NCI-H1436 (cell line): ENCODE results near the gene SKOR1.

Experiments
- DNase-seq: peaks from one replicate; lab custom pipeline; 2025; lab: John Stamatoyannopoulos, UW

SKOR1 gene

DNA sequence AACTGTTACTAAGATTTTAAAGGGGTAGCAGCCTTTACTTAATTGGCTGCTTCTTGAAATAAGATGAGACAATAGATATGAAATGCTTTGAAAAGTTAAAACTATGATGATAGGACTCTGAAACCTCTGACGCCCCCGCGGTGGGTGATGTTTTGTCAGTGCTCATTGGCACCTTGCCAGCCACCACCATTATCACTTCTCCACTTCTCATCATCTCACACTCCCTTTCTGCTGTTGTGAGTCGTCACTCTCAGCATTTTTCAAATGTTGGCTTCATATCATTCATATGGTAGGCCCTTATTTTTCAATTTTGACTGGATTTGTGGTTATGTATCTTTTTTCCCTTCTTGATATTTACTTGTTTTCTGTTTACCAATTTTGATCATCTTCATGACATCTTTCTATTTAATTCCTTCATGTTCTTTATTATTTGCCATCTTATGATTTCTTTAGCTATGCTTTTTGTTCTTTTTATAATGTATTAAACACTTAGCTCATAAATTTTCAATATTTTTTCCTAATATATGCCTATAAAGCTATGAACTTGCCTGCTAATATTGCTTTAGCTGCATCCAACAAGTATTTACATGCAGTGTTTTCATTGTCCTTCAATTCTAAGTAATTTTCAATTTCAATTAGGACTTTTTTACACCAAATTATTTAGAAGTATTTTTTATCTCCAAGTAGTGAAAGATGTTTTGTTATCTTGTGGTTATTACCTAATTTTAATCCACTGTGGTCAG lies 30.3 kb upstream of the SKOR1 start:
- no peak for DNase-seq

DNA sequence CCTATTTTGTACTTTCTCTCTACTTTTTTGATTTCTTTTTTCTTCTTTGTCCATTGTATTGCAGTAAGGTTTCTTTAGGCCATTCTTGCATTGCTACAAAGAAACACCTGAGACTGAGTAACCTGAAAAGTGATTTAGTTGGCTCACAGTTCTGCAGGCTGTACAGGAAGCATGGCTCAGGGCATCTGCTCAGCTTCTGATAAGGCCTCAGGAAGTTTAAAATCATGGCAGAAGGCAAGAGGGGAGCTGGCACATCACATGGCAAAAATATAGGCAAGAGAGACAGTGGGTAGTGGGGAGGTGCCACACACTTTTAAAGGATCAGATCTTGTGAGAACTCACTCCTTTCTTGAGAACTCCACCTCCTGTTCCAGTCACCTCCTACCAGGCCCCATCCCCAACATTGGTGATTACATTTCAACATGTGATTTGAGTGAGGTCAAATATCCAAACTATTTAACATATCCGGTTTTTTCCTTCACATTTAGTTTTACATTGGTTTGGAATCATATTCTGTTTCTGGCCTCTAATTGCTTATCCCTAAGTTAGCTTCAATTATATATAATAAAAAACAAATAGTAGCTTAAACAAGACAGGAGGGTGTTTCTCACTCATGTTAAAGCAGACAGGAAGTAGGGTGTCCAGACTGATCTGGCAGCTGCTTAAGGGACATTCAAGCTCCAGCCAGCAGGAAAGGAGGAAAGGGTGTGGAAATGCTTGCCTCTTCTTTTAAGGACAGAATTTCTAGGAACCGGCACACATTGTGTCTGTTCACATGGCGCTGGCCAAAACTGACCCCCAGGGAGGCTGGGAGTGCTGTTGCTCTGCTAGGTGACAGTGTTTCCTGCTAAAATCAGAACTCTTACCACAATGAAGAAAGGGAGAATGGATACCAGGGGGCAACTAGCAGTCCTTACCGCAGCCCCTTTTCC lies 28.8 kb upstream of the SKOR1 start:
- DNase-seq: no peak

DNA sequence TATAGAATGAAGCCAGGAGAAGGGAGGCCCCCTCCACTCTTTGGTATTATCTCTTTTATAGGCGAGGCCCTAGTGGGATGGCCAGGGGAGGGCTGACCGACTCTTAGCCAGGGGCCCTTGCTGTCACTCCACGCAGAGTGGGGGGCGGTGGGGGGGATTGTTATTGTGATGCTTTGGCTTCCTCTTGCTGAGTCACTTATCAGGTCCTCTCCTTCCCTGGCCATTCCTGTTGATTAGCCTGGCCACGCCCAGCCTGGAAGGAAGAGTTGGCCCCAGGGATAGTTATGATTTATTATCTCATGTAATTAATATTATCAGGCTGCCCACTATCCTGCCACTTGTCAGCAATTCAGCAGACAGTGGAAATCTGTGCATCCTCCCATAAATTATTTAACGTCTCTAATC lies 25.5 kb upstream of the SKOR1 start:
- DNase-seq: no peak

DNA sequence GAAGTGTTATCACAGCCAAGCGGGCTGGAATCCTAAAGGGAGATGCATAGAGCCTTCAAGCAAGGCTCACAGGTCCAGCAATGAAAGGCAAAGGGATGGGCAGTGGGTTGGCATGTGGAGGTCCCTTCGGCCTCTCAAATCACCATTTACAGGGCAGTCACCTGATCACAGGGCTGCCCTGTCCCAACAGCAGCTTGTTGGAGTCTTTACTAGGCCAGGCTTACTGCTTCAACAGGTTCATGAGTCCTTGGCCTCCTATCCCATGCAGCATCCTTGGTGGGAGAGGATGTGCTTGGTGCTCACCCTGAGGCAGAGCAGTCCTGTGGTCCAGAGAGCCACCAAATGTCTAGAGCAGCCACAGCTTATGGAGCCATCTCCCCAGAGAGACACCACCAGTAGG lies 24.2 kb upstream of the SKOR1 start:
- DNase-seq: no peak

DNA sequence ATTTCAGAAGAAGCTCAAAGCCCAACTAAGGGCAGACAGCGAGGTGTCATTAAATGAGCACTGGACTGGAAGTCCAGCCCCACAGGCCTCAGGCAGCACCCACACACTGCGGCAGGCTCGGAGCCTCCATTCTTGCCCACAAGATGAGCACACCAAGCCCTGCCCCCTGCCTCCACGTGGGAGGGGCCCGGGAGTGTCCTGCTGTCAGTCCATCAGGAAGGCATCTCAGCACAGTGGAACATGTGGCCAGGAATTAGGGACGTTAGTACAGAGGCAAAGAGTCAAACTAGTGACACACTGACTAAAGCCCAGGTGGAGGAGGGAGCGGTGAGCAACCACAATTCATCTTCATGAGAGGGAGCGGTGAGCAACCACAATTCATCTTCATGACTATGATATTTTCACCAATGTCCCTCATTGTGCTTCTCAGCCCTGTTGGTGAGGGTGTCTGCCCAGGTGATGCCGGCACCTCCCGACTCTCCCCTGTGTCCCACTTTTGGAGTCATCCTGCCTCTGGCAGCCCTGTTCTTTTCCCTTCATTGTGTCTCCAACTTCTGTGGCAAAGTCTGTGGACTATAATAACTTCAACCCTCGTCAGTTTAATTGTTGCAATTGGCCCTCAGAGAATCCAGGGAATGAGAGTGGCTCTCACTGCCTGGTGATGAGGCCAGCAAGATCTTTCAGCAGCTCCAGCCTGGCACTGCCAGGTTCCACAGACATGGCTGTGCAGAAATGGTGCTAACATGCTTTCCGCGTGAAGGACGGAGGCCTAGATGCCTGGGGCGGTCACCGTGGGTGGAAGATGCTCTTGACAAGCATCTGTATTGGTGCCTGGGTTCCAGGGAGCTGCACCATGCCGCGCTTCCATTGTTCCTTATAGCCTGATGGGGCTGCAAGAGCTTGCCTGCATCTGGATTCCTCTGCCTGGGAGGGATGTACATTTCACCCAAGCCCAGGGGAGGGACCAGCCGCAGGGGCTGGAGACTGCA lies 23.1 kb upstream of the SKOR1 start:
- DNase-seq: no peak

DNA sequence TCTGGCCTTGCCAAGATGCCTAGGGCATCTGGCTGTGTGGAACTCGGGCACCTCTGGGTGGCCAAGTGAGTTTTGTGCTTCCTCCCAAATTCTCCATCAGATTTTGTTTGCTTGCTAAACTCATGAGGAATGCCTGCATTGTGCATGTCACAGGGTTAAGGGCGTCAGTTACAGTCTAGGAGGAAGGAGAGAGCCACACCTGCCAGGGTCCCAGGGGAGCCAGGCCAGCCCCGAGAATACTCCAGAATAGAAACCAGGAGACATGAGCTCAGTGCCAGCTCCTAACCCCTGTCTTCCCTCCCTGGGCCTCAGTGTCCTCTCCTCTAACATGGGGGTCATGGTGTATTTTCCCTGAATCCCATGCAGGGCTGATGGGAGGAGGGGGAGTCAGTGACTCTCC lies 22.0 kb upstream of the SKOR1 start:
- DNase-seq: no peak

DNA sequence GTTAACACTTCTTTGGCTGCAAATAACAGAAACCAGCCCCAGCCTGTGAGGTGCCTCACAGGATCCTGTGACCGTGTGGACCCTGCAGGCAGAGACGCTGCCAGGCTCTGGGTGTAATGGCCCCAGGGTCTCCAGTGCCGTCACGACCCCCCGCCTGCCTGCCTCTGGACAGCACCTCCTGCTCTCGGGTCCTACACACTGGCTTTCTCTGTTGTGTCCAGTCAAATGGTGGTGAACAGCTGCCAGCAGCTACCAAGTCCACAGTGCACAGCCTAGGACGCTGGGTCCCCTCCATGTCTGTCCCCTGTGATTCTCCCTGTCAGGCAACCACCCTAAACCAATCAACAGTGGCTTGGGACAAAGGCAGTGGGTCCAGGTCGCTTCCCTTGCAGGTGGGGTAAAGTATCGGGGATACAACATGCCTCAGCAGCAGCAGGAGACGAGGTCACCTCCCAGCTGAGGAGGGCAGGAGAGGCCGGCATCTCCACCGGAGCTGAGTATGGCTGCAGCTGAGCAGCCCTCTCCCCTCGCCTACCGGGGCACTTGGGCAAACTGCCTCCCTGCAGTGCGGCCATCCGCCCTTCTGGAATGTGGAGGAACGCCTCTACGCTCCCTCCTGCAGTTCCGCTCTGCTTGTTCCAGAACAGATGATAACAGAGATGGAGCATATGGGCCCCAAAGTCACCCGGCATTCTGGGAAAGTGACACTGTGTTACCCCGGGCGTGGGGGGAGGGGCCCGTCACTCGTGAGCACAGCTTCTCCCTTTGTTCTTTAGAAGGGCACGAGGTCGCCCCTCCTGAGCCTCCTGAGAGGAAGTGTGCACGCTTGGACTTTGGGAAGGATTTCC lies 21.1 kb upstream of the SKOR1 start:
- no peak for DNase-seq

DNA sequence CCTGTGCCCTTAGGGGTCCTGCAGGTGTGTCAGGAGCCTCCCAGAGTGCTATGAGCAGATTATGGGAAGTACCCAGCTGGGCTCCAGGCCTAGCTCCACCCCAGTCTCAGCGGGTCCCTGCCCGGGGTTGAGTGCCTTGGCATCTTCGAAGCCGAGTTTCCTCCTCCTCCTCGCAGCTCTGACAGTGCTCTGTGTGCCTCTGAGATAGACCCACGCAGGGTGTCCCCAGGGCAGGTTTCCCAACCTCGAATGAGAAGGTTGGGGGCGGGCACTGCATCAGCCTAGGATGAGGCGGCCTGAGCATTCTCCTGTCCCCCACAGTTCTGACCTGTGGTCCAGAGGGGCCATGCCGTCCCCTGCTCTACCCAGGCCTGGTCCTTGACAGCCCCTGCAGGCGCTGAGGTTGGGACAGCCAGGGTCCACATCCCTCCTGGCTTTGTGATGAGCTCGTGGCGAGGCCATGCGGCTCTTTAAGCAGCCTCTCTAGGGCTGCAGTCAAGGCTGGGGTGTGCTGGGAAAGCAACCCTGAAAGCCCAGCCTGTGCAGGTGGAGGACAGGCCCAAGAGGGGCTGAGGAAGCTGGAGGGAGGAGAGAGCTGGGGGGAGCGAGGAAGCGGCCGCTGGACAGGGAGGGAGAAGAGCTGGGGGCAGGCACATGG lies 20.2 kb upstream of the SKOR1 start:
- no peak for DNase-seq

DNA sequence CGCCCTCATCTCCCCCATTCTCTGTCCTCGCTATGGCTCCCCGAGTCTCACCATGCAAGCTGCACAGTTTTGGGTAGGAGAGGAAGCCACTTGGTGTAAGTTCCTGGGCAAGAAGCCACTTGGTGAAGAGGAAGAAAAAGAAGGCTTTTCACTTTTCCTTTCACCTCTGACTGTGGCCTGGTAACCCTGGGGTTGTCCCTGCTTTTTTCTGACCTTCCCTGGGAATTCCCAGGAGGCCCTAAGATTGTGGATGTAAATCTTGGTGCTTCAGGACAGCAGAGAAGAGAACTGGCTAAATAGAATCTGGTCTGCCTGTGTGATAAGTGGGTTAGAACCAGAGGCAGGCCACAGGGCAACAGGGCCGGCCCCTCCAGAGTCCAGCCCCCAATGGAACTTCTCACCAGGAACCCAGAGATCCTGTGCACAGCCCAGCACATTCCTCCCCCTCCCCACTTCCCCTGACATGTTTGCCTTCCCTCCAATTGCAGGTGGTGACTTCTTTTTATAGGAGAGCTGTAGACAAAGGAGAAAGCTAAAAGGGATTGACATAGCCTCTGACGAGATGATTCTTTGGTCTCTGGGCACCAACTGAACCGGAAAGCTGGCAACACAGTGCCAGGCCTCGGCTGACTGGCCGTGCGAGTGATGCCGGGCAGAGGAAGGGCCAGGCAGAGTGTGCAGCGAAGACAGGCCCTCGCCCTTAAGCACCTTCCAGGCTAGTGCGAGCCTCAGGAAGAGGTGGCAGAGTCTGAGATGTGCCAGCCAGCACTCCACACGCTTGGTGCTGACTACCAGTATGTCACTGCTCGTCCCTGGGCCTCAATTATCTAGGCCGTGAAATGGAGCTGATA lies 19.4 kb upstream of the SKOR1 start:
- no peak for DNase-seq

DNA sequence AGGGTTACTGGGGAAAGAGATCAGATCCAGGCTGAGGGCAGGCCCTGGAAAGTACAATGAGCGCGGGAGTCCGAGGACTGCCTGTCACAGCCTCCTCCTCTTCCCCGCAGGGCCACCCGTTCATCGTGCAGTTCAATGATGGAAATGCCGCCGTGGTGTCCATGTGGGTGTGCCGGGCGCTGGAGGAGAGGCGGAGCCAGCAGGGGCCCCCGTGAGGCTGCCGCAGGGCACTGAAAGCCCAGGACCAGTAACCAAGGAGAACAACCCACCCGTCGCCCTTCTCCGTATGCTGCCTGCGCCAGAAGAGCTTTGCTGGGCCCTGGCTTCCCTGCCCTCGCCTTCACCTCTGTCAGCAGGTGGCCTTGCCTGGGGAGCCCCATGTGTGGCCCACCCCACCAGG lies 18.8 kb upstream of the SKOR1 start:
- no peak for DNase-seq

DNA sequence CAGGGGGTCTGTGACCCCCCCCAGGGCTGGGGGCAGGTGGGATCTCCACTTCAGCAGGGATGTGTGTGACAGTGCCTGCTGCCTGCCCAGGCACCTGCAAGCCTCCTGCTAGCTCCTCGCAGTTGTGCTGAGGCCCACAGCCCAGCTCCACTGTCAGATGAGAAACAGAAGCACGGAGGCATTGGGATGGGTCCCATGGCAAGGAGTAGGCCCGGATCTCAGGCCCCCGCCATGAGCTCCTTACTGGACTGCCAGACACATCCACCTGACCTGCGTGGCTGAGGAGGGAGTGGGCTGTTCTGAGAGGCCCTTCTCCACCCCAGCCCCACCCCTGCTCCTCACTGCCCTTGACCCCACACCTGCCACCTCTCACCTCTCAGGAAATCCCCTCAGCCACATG lies 18.2 kb upstream of the SKOR1 start:
- no peak for DNase-seq

DNA sequence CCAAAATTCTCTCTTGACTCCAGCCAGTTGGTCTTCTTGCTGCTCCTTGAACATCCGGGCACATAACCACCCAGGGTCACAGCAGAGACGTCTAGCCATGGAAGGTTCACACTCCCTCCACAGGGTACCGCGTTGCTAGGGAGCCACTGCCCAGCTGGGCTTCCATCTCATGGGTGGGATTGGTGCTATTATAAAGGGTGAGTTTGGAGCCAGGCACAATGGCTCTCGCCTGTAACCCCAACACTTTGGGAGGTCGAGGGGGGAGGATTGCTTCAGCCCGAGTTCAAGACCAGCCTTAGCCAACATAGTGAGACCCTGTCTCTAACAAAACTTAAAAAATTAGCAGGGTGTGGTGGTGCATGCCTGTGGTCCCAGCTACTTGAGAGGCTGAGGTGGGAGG lies 17.5 kb upstream of the SKOR1 start:
- DNase-seq: no peak

DNA sequence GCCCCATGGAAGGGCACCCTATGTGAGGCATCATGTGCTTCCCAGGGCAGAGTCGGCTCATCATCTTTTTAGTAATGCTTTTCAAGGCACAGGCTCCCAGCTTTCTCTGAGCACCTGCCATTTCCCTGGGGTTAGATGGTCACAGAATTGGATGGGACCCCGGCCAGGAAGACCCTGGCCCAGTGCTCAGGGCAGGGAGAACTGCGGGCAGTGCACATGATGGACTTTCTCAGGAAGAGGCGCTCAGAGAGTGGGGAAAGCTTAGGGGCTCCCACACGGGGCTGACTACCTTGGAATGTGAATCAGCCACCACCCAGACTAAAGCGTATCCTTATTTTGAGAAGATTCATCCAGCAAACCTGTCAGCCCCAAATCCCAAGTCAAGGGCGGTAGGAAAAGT lies 16.5 kb upstream of the SKOR1 start:
- no peak for DNase-seq

DNA sequence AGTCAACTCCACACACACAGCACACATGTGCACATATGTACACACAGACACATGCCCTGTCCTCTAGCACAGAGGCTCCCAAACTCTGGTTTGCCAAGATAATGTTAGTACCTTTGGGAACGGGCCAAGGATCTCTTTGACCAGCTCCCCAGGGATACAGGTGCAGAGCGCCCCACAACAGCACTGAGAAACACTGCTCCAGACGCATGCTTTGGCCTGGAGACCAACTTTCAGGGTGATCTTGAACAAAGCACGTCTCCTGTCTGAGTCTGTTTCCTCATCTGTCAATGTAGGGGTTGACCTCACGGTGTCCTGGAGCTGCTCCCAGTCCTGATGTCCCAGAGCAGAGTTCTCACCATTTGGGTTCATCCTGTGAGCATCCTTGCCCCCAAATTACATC lies 15.9 kb upstream of the SKOR1 start:
- no peak for DNase-seq

DNA sequence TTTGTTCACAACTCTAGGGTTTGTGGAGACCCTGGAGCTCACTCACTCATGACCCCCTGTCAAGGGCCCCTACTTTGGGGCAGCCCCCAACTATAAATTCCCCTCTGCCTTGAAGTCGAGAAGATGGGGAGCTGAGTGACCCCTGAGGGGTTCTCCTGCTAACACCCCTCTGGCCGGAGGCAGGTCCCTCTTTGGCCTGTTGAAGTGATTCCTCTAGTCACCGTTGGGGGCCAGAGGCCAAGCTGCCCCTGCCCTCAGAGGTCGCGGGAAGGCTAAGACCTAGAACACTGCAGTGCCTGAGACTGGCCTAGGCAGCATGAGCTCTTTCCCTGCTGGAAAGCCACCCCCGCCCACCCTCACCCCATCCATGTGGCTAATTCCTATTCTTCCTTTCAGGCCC lies 15.4 kb upstream of the SKOR1 start:
- DNase-seq: no peak

DNA sequence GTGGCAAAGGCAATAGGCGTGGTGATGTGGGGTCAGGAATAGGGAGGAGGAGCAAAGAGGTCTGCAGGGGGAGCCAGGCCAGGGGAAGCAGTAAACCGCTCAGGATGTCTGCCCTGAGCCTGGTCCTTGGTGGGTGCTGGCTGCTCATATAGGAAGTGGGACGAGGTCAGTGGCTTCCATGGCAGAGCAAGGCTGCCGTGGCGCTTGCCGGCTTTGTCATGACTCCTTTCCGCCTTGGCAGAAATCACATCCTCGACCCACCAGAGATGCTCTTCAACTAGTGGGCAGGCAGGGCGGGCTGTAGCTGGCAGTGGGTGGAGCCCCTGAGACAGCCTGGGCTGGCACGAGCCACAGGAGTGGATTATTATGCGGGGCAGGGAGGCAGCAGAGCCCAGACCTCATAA lies 13.1 kb upstream of the SKOR1 start:
- DNase-seq: no peak

DNA sequence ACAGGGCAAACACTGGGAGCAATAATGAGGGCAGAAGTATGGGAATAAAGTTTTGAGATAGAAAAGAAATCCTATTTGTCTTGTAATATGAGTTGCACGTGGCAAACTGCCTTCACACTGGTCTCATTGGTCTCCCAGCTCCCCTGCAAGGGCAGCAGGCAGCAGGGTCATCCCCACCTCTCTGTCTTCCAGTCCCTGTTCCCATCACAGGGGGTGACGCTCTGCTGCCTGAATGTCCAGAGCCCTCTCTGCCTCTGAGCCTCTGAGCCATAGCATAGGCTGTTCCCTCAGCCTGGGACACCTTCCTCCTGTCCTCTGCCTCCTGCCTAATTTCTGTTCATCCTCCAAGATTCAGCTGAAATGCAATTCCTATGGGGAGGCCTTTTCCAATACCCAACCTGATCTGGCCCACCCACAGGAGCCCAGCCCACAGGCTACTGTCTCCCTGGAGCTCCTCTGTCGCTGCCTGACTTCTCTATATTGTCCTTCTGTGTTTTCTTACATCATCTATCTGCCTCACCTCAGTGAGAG lies 12.1 kb upstream of the SKOR1 start:
- DNase-seq: no peak

DNA sequence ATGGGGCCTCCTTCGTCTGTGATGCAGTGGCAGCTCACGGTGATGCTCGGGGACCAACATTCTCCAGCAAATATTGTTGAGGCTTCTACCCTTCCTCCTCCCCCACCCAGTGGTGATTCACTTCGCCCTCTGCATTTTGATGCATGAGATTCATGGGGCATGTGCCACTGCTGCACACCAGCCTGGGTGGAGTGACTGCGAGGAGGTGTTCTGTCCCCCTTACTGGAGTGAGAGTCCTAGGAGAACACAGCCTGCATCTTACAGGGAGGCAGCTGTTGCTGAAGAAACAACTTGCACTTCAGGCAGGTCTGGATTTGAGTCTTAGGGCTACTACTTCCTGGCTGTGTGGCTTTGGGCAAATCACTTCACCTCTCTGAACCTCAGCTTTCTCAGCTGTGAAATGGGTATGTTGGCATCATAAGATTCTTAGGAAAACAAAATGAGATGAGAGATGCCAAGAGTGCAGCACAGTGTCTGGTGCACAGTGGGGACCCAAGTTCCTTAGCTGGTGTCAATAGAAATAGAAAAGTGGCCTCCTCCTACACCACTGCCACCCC lies 10.2 kb upstream of the SKOR1 start:
- DNase-seq: no peak

DNA sequence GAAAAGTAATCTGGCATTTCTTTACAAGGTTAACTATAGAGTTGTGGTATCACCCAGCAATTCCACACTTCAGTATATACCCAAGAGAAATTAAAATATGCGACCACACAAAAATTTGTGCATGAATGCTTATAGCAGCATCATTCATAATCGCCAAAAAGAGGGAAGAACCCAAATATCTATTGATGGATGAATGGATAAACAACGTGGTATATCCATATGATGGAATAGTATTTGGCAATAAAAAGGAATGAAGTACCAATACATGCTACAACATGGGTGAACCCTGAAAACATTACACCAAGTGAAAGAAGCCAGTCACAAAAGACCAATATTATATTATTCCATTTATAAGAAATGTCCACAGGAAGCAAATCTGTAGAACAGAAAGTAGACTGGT lies 8.6 kb upstream of the SKOR1 start:
- DNase-seq: no peak
